22Rv1 (cell line): ENCODE data around the gene ACP3.

Experiments
- H3K27ac ChIP-seq: fragments of 450-650 bp; 2 replicates; pipeline ENCODE4 v1.5.1; 2017
- CTCF ChIP-seq: fragments of 450-650 bp; IDR thresholded peaks from 2 replicates; pipeline ENCODE4 v1.5.1; 2017; ENCODE audit warnings: mild to moderate bottlenecking
- ZFX ChIP-seq: fragments of 450-650 bp; IDR thresholded peaks from 2 replicates; pipeline ENCODE4 v1.6.1; 2017; ENCODE audit warnings: antibody characterized with exemption, borderline replicate concordance

The ACP3 gene

GRCh38 chr3:132317229-132317948, at the start of gene ACP3:
ACP3 (plus strand) TSS chr3:132317407; CDS start chr3:132317457, 50 bp downstream.
- peak within 1 kb of the TSS; percentile 96 for H3K27ac ChIP-seq
- TF ChIP-seq CTCF (no peak), ZFX (no peak)

GRCh38 chr3:132268956-132269355, 48.3 kb upstream of the ACP3 start:
- no peak overlapping the region for H3K27ac ChIP-seq
- TF ChIP-seq CTCF = peak; percentile 19; the same call in 1 of the 2 replicates
- TF ChIP-seq ZFX = no peak

GRCh38 chr3:132273036-132273435, 44.2 kb upstream of the ACP3 start:
- TF ChIP-seq CTCF (no peak), ZFX (no peak)
- H3K27ac ChIP-seq = no peak overlapping the region

GRCh38 chr3:132276228-132276906, 40.8 kb upstream of the ACP3 start:
- TF ChIP-seq ZFX = no peak
- TF ChIP-seq CTCF = no peak
- no peak overlapping the region for H3K27ac ChIP-seq

- no peak for TF ChIP-seq CTCF
- TF ChIP-seq ZFX = no peak
Measured at GRCh38 chr3:132279030-132279429, 38.2 kb upstream of the ACP3 start.

GRCh38 chr3:132283440-132283839, 33.8 kb upstream of the ACP3 start:
- H3K27ac ChIP-seq = no peak overlapping the region
- TF ChIP-seq CTCF (no peak), ZFX (no peak)

More at GRCh38 chr3:132279030-132279429, 38.2 kb upstream of the ACP3 start:
- no peak overlapping the region for H3K27ac ChIP-seq

GRCh38 chr3:132283916-132284405, 33.2 kb upstream of the ACP3 start:
- H3K27ac ChIP-seq = no peak overlapping the region
- TF ChIP-seq ZFX (no peak), CTCF (no peak)
